Mammary epithelial cell (primary cell): ENCODE measurements around the gene EPS8.
"Not testable (repeated sequence)": the region's sequence is repeated elsewhere in the genome, so short reads cannot be mapped to it uniquely, and the experiment has no call there.

Experiments
- EZH2 ChIP-seq: IDR thresholded peaks from 2 replicates; pipeline ENCODE4 v1.6.1; 2012; ENCODE audit warnings: low read length, inconsistent platforms, borderline replicate concordance
- TF ChIP-seq, protein P1 (sequence below), 2 donors: IDR thresholded peaks in 1 of 2; conservative IDR thresholded peaks in 1 of 2; 2 replicates each; pipeline ENCODE4 v1.5.1; 2011 to 2012; ENCODE audit warnings: inconsistent platforms in 2 of 2, low read length in 2 of 2, mild to moderate bottlenecking in 2 of 2, control low read depth in 1 of 2, low read depth in 1 of 2; ENCODE audit not compliant: insufficient read depth in 1 of 2; ENCODE audit errors: extremely low read depth in 1 of 2

- TF ChIP-seq, protein P1, sequence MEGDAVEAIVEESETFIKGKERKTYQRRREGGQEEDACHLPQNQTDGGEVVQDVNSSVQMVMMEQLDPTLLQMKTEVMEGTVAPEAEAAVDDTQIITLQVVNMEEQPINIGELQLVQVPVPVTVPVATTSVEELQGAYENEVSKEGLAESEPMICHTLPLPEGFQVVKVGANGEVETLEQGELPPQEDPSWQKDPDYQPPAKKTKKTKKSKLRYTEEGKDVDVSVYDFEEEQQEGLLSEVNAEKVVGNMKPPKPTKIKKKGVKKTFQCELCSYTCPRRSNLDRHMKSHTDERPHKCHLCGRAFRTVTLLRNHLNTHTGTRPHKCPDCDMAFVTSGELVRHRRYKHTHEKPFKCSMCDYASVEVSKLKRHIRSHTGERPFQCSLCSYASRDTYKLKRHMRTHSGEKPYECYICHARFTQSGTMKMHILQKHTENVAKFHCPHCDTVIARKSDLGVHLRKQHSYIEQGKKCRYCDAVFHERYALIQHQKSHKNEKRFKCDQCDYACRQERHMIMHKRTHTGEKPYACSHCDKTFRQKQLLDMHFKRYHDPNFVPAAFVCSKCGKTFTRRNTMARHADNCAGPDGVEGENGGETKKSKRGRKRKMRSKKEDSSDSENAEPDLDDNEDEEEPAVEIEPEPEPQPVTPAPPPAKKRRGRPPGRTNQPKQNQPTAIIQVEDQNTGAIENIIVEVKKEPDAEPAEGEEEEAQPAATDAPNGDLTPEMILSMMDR (conservative IDR thresholded peaks at IDR 0.05 in 1 of 2, IDR thresholded peaks at IDR 0.05 in 1 of 2; ENCODE audit: extremely low read depth in 1 of 2, insufficient read depth in 1 of 2, low read depth in 1 of 2, low read length in 2 of 2) = not testable (repeated sequence)
- not testable (repeated sequence) for TF ChIP-seq EZH2
Measured at GRCh38 chr12:15741870-15742269, 47.3 kb downstream of the EPS8 start.
